NCI-H2196 (cell line): ENCODE data around the gene SIPA1L3.
"Not testable (repeated sequence)": the region's sequence is repeated elsewhere in the genome, so short reads cannot be mapped to it uniquely, and the experiment has no call there.

Experiments used
- DNase-seq: peaks from one replicate; lab custom pipeline; 2025; ENCODE audit not compliant: unreplicated experiment; lab: John Stamatoyannopoulos, UW

SIPA1L3 gene

GRCh38 chr19:38017401-38018151 lies 110.6 kb downstream of the SIPA1L3 start:
- no peak for DNase-seq

GRCh38 chr19:38018694-38019395 lies 111.8 kb downstream of the SIPA1L3 start:
- DNase-seq = no peak

GRCh38 chr19:38019396-38019724 lies 112.4 kb downstream of the SIPA1L3 start:
- DNase-seq = no peak

- no peak for DNase-seq
Observed at GRCh38 chr19:38020311-38020710, 113.3 kb downstream of the SIPA1L3 start.

GRCh38 chr19:38021352-38021751 lies 114.3 kb downstream of the SIPA1L3 start:
- no peak for DNase-seq

GRCh38 chr19:38022791-38023670 lies 116.0 kb downstream of the SIPA1L3 start:
- DNase-seq = no peak

GRCh38 chr19:38023671-38024541 lies 116.9 kb downstream of the SIPA1L3 start:
- DNase-seq = peak; percentile 28

GRCh38 chr19:38024992-38025908 lies 118.2 kb downstream of the SIPA1L3 start:
- no peak for DNase-seq

- DNase-seq = no peak
Observed at GRCh38 chr19:38025909-38026307, 118.9 kb downstream of the SIPA1L3 start.

- DNase-seq = no peak
Observed at GRCh38 chr19:38028913-38029510, 122.0 kb downstream of the SIPA1L3 start.

- not testable (repeated sequence) for DNase-seq
Observed at GRCh38 chr19:38030001-38030400, 123.0 kb downstream of the SIPA1L3 start.

- DNase-seq = no peak
Observed at GRCh38 chr19:38030686-38031422, 123.8 kb downstream of the SIPA1L3 start.

GRCh38 chr19:38031423-38031770 lies 124.4 kb downstream of the SIPA1L3 start:
- no peak for DNase-seq

- no peak for DNase-seq
Observed at GRCh38 chr19:38032151-38032550, 125.1 kb downstream of the SIPA1L3 start.

GRCh38 chr19:38032951-38033350 lies 125.9 kb downstream of the SIPA1L3 start:
- no peak for DNase-seq

GRCh38 chr19:38033658-38034491 lies 126.9 kb downstream of the SIPA1L3 start:
- no peak for DNase-seq

- no peak for DNase-seq
Observed at GRCh38 chr19:38034492-38034860, 127.5 kb downstream of the SIPA1L3 start.
